Skin of body (tissue), 2 donors: ENCODE data around the gene ALAS1. TPM values are rescaled to one million over a fixed set of nuclear protein-coding genes. Genes with fewer than 3 reads are reported as not detected.
A peak's percentile ranks its signal among the peaks of the same experiment; 100 is the strongest.
"Not testable (repeated sequence)": the region's sequence is repeated elsewhere in the genome, so short reads cannot be mapped to it uniquely, and the experiment has no call there.

Experiments
- DNase-seq: peaks from one replicate; lab custom pipeline; 2025; lab: John Stamatoyannopoulos, UW
- total RNA-seq: library from RNA; depleted of rRNA; stranded (reverse); fragments of >200 nt; gene quantifications from one replicate; pipeline ENCODE4 v1.2.3, GENCODE V29; 2014

Gene ALAS1
- total RNA-seq, result 31.4 TPM

- DNase-seq, result peak; percentile 85
Observed at GRCh38 chr3:52197842-52198625, at the start of gene ALAS1. Gene ALAS1 (plus strand): TSS chr3:52198160. CDS start chr3:52199242, 1,082 bp downstream.

- DNase-seq, result no peak
Observed at GRCh38 chr3:52149021-52149420, 48.9 kb upstream of the ALAS1 start.

DNA sequence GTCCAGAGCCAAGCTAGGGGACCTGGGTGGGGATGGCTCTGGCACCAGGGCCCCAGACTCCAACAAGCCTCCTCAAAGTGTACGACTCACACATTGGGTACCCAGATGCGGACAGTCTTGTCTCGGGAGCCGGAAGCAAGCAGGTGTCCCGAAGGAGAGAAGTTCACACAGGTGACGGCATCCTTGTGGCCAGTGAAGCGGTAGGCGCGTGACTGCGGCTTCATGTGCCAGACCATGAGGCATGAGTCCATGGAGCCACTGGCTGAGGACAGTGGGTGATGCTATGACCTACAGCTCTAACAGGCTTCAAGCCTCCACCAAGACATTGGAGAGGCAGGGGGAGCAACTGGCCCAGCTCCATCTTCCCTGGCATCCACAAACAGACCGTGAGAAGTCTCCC is 48.2 kb upstream of the ALAS1 start:
- DNase-seq, result no peak

- no peak for DNase-seq
Observed at GRCh38 chr3:52150357-52150756, 47.6 kb upstream of the ALAS1 start.

- no peak for DNase-seq
Observed at GRCh38 chr3:52150860-52151259, 47.1 kb upstream of the ALAS1 start.

- not testable (repeated sequence) for DNase-seq
Observed at GRCh38 chr3:52151991-52152390, 46.0 kb upstream of the ALAS1 start.

DNA sequence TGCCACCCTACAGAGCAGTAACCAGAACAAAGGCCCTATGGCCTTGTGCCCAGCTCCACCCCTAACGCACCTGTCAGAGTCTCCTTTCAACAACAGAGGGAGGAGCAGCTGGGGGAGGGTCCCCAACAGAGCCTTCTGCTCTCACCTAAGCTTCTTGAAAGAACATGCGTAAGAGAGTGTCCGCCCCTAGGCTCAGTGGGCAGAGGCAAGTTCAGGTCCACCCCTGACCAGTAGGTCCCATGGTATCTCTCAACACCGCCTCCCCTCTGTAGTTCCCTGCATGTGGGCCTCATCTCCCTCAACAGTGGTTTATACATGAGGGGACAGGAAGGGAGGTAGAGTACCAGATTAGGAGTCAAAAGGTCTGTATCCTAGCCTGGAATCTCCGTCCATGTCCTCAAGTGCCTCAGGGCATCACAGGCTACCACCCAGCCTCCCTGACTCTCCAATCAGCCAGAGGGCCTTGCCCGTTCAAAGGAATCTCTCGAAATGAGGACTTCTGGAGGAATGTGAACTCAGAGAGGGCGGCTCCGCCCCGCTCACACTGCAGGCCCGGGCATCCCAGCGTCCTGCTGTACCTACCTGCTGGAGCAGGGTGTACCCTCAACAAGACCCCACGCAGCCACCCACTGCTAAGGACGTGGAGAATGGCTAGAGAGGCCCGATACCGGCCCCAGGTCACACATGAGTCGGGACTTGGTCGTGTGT is 44.4 kb upstream of the ALAS1 start:
- DNase-seq, result no peak

DNA sequence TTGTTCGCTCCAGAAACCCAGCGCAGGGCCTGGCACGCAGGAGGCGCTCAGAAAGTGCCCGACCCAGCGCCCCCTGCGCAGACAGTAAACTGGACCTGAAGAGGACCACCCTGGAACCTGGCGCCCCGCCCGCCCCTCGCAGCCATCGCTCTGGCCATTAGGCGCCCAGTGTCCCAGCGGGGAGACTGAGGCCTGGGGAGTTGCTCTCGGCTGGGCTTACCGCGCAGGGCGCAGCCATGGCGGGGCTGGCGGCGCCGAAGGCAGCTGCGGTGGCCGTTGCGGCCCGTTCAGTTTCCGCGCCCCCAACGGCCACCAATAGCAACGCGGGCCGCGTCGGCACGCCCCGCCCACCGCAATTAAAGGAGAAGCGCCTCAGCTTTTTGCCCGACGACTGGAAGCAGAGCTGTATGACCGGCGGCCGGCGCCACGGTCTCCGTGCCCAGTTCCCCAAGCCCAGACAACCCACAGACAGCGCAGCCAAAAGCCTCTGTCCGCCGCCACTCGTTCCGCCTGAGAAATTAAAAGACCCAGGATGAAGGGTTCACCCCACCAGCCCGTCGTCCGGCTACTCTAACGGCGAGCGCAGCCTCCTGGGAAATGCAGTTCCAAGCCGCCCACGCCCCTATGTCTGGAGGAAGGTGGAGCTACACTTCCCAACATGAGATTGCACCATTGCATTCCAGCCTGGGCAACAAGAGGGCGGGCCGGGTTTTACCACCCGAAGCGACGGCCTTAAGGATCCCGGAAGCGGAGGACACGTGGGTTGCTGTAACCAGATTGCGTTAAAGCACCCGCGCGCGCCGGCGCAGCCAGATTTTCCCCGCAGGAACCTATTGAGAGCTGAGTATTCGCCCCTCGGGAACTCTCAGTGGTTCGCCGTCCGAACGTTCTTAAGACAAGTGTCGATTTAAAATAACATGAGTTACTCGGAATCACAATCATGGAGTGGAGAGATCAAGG is 43.5 kb upstream of the ALAS1 start, which contains the start of gene POC1A:
Gene POC1A, minus strand, starts transcription at position 289 of the 960 bp plus-strand sequence. Its CDS starts 51 bp downstream, at position 238.
- DNase-seq, result peak; percentile 98

GRCh38 chr3:52155912-52156311 is 42.0 kb upstream of the ALAS1 start:
- no peak for DNase-seq

DNA sequence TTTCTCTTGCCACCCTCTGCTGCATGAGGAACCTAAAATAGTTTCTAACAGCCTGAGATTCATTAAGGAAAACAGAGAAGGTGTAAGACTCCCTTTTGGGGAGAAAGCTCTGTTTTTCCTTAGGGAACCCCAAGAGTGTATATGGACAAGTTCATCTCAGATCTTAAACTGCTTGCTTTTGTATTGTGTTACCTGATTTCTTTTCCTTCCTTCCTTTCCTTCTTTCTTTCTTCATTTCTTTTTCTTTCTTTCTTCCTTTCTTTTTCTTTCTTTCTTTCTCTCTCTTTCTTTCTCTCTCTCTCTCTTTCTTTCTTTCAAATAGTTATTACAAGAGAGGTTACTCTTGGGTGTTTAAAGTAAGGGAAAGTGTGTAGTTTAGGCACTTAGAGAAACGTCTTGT is 38.5 kb upstream of the ALAS1 start:
- DNase-seq, result no peak

DNA sequence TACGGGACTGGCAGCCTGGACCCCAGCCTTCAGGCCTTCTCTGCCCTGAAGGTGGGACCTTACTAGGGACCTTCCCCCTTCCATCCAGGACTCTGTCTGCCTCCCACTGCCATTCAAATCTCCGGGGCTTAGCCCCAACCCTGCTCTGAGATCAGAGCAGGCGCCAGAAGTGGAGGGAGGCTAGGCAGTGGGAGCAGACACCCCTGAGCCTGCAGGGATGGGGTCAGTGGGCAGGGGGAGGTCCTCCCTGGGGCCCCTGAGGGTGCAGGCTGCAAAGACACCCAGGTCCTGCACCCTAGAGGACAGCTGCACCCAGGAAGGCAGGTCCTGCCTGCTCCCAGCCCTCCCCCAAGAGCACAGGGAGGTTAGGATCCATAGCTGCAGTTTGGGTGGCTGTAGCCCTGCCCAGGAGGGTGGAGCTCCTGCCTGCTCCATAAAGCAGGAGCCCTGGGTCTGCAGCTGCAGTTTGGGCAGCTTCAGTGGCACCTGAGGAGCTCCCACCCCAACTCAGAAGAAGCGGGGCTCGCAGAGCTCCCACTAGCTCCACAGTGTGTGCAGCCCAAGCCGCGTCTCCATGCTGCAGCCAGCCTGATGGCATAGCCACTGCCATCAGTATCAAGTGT is 35.6 kb upstream of the ALAS1 start:
- no peak for DNase-seq

GRCh38 chr3:52167240-52167639 is 30.7 kb upstream of the ALAS1 start:
- no peak for DNase-seq

DNA sequence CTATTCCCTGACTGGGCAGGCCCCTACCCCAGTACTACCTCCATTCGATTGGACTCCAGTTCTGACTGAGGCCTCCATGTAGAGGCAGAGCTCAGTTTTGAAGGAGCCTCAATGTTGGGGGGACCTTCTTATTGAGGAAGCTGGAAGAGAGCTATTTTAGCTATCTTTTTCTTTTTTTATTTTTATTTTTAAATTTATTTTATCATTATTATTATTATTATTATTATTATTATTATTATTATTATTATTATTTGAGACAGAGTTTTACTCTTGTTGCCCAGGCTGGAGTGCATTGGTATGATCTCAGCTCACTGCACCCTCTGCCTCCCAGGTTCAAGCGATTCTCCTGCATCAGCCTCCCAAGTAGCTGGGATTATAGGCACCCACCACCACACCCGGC is 27.7 kb upstream of the ALAS1 start:
- DNase-seq, result not testable (repeated sequence)

DNA sequence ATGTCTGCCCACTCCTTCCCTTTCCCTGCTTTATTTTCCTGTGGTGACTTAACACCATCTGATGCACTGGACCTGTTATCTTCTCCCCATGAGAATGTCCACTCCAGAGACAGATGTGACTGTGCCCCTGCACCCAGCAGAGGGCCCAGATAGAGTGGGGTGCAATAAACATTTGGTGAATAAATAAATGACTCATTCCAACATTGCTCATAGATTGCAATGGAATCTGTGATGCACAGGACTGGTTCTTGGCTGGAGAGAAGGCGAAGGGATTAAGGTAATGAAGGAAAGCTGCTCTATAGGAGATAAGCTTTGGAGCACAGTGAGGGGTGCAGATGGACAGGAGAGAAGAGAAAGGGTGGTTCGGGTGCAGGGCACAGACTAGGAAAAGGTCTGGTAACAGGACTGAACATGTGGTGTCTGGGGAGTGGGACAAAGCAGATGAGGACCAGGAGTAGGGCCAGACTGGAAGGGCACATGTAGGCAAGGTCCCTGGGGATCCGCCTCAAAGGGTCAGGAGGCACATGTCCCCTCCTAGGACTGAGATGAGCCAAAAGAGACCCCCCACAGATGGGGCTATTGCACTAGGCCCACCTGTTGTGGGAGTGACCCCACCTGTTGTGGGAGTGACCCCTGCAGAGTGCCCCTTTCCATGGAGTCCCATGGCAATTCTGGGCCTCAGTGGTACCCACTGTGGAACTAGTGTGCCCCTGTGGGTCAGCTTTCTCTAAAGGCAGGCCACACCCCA is 26.3 kb upstream of the ALAS1 start:
- DNase-seq, result no peak

GRCh38 chr3:52172262-52172757 is 25.6 kb upstream of the ALAS1 start:
- no peak for DNase-seq

DNA sequence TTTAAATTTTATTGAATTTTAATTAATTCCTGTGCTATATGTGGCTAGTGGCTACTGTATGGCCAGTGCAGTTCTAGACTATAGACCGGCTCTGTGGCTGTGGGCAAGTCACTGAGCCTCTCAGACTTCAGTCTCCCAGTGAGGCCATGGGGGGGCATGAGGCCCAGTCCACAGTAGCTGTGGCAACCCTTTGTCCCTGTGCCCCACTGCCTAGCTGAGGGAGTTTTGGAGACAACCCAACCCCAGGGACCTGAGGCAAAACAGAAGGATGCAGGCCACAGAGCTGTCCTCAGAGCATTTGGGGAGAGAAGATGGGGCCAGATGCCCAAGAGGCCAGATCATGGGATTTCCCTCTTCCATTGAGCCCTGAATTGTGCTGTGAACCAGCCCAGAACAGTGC is 24.9 kb upstream of the ALAS1 start:
- no peak for DNase-seq

- DNase-seq, result no peak
Observed at GRCh38 chr3:52174896-52175295, 23.1 kb upstream of the ALAS1 start.

DNA sequence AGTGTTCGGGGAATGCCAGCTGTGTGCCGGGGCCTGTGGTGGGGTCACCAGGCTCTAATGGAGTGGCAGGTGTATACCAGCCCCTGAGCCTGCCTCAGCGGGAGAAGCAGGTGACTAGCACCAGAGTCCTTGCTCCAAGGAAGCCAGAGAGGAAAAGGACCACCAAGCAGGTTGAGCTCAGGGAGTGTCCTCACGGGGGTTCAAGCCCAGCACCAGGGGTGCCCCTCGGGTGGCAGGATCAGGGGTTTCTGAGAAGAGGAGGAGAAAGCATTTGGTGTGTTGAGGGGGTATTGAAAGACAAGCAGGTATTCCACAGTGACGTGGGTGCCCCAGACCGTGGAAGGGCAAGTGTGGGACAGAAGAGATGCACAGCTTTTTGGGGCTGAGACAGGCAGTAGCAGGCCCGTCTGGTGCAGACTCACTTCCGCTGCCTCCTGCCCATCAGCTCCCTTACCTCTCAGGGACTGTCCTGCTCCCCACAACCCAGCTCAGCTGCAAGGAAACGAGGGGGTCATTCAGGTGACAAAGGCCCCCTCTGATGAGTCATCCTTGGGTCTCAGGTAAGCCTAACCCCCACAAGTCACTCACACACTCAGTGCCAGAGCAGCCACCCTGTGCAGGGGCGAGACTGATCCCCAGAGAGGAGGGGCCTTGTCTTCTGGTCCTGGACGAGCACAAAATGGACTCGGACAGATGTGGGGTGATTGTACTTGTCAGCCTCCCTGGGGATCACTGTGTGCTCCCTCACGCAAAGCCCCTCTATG is 22.4 kb upstream of the ALAS1 start:
- no peak for DNase-seq

DNA sequence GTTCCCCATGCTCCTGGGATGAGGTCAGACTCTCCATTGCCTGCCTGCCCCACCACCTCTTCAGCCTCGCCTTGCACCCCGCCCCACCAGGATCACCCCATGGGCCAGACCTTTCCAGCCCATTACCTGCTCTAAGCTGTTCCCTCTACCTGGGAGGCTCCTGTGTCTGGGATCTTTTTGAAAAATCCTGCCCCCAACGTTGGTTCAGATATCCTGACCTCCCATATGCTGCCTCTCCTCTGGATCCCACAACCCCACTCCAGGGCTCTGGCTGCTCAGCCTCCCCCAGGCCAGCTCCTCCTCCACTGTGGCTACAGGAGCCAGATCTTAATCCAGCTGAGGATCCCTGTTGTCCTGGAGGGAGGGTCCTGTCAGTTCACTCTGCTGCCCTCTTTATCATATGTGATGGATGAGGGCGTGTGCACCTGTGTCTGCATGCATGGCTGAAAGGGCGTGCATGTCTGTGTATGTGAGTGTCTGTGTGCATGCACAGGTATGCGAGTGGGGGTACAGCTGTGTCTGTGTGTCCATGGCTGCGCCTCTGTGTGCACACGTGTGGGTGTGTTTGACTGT is 21.7 kb upstream of the ALAS1 start:
- DNase-seq, result no peak
